ENCODE data around the gene DUSP28. TPM values are rescaled to one million over a fixed set of nuclear protein-coding genes. Genes with fewer than 3 reads are reported as not detected.

Gene DUSP28
- total RNA-seq, 6 experiments from 2014 or later: 3.1 to 5.0 (median 4.3) TPM

- no peaks in the 10 kb centered on the region; the same call in none of the 2 replicates for H3K27me3 Mint-ChIP-seq (ENCODE audit: insufficient read depth)
- H3K4me1 Mint-ChIP-seq (ENCODE audit: low read depth): no peaks in the 10 kb centered on the region
- H3K9me3 Mint-ChIP-seq: peaks cover 44% of the 10 kb centered on the region
- no peak for TF ChIP-seq CTCF (IDR thresholded peaks at IDR 0.05)
- H3K27ac Mint-ChIP-seq: no peak overlapping the region
- DNase-seq: no peak
- no peak overlapping the region for H3K4me3 Mint-ChIP-seq
- H3K36me3 Mint-ChIP-seq (ENCODE audit: low read depth): peaks cover 67% of the 10 kb centered on the region
Measured at GRCh38 chr2:240524963-240525718, 35.0 kb upstream of the DUSP28 start.

DNA sequence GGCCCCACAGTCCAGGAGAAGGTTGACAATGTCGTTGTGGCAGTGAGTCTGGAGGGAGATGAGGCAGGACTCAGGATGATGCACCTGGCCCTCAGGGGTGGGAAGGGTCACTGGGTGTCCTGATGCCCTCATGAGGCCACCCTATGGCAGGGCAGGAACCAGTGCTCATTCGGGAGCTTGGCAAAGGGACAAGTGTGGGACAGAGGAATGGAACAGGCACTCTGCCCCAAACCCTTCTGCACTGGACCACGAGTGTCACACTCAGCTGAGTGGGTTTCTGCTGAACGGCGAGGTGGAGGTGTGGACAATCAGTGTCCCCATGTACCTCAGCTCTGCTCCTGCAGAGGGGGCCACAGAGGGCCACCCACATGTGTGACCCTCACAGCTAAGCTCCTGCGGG lies 34.4 kb upstream of the DUSP28 start:
- Mint-ChIP-seq H3K4me1 (ENCODE audit: low read depth) (no peaks in the 10 kb centered on the region), H3K27me3 (ENCODE audit: insufficient read depth) (no peaks in the 10 kb centered on the region; the same call in none of the 2 replicates), H3K9me3 (peaks cover 48% of the 10 kb centered on the region), H3K27ac (no peak overlapping the region), H3K36me3 (ENCODE audit: low read depth) (peaks cover 73% of the 10 kb centered on the region), H3K4me3 (no peak overlapping the region)
- no peak for TF ChIP-seq CTCF (IDR thresholded peaks at IDR 0.05)
- no peak for DNase-seq

GRCh38 chr2:240526521-240526920 lies 33.6 kb upstream of the DUSP28 start:
- Mint-ChIP-seq H3K27ac (no peak overlapping the region), H3K4me3 (no peak overlapping the region), H3K9me3 (peaks cover 53% of the 10 kb centered on the region), H3K27me3 (ENCODE audit: insufficient read depth) (no peaks in the 10 kb centered on the region; the same call in none of the 2 replicates), H3K36me3 (ENCODE audit: low read depth) (peaks cover 80% of the 10 kb centered on the region), H3K4me1 (ENCODE audit: low read depth) (no peaks in the 10 kb centered on the region)
- no peak for TF ChIP-seq CTCF (IDR thresholded peaks at IDR 0.05)
- DNase-seq: no peak

GRCh38 chr2:240527153-240527750 lies 32.9 kb upstream of the DUSP28 start:
- Mint-ChIP-seq H3K9me3 (peaks cover 53% of the 10 kb centered on the region), H3K4me1 (ENCODE audit: low read depth) (no peaks in the 10 kb centered on the region), H3K27me3 (ENCODE audit: insufficient read depth) (no peaks in the 10 kb centered on the region; the same call in none of the 2 replicates), H3K4me3 (no peak overlapping the region), H3K27ac (no peak overlapping the region), H3K36me3 (ENCODE audit: low read depth) (peaks cover 80% of the 10 kb centered on the region)
- TF ChIP-seq CTCF (IDR thresholded peaks at IDR 0.05): no peak
- DNase-seq: no peak

DNA sequence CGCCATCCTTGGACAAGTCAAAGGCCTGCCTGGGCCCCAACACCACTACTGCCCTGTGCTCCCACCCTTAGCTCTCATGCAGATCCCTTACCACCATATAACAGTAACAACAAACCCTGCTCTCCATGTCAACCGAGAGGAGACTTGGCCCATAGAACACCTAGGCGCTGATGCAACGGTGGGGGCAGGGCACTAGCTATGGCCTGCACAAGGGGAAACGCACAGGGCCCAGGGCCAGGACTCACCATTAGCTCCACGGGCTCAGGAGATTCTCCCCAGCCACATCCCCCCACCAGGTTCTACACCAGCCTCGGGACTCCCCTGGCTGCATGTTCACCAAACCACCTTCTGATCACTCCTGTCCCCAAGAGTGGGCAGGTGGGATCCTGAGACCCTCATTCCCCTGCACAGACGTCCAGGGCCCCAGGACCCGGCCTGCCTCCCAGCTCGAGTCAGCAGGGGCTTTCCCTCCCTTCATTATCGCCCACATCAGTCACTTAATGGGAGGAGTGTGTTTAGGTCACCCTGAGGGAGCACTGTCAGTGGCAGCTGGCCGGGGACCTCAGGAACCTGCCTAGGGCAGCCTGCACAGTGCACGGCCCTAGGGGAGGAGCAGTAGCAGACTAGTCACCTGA lies 31.6 kb upstream of the DUSP28 start:
- Mint-ChIP-seq H3K9me3 (peaks cover 53% of the 10 kb centered on the region), H3K27me3 (ENCODE audit: insufficient read depth) (no peaks in the 10 kb centered on the region; the same call in none of the 2 replicates), H3K36me3 (ENCODE audit: low read depth) (peaks cover 79% of the 10 kb centered on the region)

More for the DNA sequence above, 31.6 kb upstream of the DUSP28 start:
- no peak overlapping the region for H3K4me3 Mint-ChIP-seq
- no peak for TF ChIP-seq CTCF (IDR thresholded peaks at IDR 0.05)
- DNase-seq: no peak
- no peak overlapping the region for H3K27ac Mint-ChIP-seq
- no peaks in the 10 kb centered on the region for H3K4me1 Mint-ChIP-seq (ENCODE audit: low read depth)

Measured in HFFc6 (cell line).